MM.1S (cell line): ENCODE measurements around the gene MEGF9.

Experiments used
- CTCF ChIP-seq: fragments of 300-600 bp; sonication (generic); IDR thresholded peaks from 2 replicates; pipeline ENCODE4 v1.5.1; 2016; ENCODE audit warnings: antibody characterized with exemption, low read length, mixed read lengths
- EZH2phosphoT487 ChIP-seq: fragments of 300-600 bp; sonication (generic); IDR thresholded peaks from 2 replicates; pipeline ENCODE4 v1.6.1; 2018; ENCODE audit warnings: antibody characterized with exemption, low read length

GRCh38 chr9:120603591-120603990 is 110.7 kb downstream of the MEGF9 start:
- TF ChIP-seq CTCF (no peak), EZH2phosphoT487 (no peak)
